GM18907 (cell line): ENCODE measurements around the gene SULT1A2.
A peak's percentile ranks its signal among the peaks of the same experiment; 100 is the strongest.
"Not testable (repeated sequence)": the region's sequence is repeated elsewhere in the genome, so short reads cannot be mapped to it uniquely, and the experiment has no call there.

Source experiments
- ATAC-seq: cut with Tn5 transposase; IDR thresholded peaks from one replicate; pipeline ENCODE4 v1.9.1; 2021; ENCODE audit warnings: mild to moderate bottlenecking, moderate library complexity; ENCODE audit not compliant: unreplicated experiment

SULT1A2 gene

DNA sequence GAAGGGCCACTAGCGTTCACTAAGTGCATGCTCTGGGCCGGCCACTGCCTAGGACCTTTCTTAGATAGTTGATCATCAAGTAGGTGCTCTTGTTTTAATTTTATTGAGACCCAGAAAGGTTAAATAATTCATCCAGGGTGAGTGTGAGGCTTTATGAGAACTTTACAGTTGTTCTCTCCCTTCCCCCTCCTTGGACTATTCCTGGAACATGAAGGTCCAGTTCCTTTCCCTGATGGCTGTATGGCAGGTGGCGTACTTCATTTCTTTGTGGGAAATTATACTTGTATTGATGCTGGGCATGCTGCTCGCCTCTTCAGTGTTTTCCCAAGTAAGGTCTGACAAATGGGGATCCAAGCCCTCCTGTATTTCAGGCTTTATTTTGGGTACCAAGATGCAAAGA lies 34.7 kb downstream of the SULT1A2 start:
- no peak for ATAC-seq

DNA sequence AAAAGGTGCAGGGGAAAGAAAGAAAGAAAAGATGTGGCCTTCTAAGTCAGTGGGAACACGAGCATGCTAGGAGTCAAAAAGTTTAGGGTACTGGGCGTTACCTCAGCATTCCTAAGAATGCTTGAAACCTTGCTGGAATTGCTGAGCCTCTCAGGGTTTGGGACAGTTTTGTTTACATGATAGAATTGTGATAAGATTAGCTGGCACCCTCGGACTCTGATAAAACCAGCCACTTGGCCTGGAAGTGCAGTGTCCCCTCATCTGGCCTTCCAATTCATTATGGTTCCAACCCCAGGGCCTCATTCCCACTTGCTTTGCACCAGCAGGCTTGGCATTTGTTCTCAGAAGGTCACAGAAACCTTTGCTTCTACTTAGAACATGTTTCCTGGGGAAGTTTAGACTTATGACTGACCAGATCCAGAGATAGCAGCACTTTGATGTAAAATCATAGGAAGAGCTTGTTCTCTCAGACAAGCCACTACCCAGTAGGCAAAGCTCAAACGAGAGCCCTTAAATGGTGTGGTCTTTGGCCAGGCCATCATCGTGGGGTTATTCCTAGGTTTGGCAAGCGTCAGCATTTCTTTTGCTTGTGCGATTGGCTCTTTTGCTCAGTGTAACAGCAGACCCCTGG lies 35.2 kb downstream of the SULT1A2 start:
- no peak for ATAC-seq

DNA sequence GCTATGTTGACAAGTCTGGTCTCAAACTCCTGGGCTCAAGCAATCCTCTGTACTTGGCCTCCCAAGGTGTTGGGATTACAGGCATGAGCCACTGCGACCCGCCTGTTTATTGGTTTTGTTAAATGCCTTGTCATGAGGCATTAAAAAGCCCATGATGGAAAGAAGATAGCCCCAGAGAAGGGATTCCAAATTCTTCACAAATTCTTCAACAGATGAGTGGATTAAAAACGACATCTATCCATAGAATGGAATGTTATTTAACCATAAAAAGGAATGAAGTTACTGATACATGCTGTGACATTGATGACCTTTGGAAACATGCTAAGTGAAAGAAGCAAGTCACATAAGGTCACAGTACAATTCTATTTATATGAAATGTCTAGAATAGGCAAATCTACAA lies 38.4 kb downstream of the SULT1A2 start:
- ATAC-seq = no peak

DNA sequence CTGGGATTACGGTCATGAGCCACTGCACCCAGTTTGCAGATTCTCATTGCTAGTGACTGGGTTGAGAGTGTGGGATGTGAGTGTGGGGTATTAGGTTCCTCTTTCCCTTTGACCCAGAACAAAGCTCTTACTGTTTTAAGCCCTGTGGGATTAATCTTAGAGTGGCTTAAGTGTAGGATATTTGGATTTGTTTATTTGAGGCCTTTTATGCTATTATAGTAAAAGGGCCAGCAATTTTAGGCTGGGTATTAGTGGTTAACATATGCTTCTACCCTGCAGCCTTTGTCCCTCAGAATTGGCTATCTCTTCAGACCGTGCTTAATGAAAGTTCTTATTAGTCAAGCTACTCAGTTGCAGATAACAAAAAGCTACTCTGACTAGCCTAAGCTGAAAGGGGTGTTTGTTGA lies 39.9 kb downstream of the SULT1A2 start:
- no peak for ATAC-seq

DNA sequence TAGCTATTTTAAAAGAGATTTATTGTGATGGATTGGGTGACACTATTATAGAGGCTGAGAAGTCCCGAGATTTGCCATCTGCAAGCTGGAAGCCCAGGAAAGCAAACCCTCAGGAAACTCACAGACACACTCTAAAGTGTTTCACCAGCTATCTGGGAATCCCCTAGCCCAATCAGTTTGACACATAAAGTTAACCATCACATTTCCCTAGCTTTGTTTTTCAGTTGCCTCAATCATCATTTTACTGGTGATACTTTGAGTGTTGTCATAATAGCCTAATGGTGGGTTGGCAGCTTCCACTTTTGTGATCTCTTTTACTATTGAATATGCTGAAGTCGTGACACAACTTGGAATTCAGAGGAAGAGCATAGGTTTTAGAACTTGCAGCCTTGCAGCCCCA lies 41.3 kb downstream of the SULT1A2 start:
- no peak for ATAC-seq

DNA sequence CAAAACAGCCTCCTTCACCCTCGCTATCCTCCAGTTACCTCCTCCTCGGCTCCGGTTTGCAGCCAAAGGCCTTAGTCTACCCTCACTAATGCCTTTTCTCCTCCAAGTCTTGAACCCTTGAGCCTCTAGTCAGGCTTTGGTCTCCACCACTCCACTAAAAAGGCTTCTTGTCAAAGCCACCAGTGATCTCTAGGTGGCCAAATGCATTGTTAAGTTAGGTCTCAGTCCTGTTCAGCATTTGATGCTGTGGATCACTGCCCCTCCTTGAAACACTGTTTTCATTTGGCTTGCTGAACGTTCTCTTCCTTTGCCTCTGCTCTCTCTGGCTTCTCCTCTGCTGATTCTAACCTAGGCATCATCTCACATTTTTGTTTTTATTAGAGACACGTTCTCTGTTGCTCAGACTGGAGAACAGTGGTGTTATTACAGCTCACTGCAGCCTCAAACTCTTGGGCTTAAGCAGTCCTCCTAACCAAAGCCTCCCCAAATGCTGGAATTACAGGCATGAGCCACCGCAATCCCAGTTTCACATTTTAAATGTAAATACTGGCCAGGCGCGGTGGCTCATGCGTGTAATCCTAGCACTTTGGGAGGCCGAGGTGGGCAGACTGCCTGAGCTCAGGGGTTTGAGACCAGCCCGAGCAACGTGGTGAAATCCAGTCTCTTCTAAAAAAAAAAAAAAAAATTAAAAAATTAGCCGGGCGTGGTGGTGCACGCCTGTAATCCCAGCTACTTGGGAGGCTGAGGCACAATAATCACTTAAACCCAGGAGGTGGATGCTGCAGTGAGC lies 42.0 kb downstream of the SULT1A2 start:
- ATAC-seq = peak; percentile 8

DNA sequence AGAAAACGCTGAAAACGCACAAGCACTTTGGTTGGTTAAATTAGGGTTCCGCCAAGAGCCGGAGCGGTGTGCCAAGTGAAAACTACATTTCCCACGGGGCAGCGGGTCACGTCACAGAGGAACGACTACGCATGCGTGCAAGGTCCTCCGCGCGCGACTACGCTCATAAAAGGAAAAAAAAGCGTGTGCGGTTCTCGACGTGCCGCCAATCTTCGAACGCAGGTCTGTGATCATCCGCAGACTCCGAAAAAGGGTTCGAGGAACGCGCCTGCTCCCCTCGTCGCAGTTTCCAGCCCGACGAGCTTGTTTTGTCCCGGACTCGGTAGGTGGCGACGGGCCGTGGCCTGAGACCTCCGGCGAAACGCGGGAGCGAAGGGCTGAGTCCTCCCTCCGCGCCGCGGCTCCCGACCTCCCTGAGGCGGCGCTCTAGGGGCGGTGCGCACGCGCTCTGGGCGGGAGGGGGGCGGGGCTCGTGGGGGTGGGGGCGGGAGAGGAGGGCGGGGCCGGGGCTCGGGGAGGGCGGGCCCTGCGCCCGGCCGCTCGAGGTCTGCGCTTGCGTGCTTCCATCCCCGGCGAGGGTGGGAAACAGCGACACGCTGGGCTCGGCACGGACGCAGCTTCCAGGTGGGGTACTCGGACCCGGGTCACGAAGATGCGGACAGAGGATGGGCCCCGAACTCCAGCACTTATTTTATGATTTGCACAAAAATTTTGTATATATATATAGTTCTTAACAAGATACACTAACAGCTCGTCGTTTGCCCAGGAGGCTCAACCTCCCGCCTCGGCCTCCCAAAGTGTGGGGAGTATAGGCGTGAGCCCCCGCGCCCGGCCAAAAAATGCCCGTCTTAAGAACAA lies 42.8 kb downstream of the SULT1A2 start, which contains the start of gene SGF29:
SGF29 (plus strand) TSS at position 145 of the 858 bp plus-strand sequence. CDS start 27,150 bp downstream, outside the sequence.
- ATAC-seq = peak; percentile 71

DNA sequence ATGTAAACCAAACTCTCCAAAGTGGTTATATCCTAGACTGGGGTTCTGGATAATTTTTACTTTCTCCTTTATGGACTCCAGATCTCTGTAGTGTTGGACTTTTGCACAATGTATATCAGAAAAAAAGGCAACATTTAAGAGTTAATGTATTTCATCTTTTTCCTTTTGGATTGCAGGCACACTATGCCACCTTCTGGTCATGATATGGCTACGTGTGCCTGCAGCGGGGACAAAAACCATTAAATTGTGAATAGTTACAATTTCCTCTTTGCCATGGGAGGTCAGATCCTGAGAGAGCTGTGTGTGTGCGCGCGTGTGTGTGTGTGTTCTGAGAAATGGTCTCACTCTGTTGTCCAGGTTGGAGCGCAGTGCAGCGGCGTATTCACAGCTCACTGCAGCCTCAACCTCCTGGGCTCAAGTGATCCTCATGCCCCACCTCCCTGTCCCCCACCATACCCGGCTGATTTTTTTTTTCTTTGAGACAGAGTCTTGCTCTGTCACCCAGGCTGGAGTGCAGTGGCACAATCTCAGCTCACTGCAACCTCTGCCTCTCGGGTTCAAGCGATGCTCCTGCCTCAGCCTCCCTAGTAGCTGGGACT lies 47.5 kb downstream of the SULT1A2 start:
- no peak for ATAC-seq

DNA sequence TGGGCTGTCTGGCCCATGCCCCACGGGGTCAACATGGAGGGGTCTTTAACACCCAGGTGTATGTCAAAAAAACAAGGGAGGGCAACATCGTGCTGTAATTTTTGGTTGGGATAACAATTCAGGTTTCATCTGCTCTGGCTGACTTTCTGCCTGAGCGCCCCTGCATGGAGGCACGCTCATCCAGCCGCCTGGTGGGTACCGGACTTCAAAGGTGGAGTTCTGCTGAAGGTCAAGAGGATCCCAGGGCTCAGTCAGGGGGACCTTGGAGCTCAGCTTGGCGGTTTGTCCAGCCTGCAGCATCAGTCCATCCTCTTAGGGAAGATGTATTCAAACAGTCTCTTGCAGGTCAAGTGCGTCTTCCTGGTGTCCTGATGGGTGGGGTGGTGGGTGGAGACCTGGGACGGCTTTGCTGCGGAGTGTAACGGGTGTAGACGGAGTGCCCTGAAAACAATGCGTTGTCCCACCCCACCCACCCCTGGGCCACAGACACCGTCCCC lies 48.5 kb downstream of the SULT1A2 start:
- no peak for ATAC-seq

DNA sequence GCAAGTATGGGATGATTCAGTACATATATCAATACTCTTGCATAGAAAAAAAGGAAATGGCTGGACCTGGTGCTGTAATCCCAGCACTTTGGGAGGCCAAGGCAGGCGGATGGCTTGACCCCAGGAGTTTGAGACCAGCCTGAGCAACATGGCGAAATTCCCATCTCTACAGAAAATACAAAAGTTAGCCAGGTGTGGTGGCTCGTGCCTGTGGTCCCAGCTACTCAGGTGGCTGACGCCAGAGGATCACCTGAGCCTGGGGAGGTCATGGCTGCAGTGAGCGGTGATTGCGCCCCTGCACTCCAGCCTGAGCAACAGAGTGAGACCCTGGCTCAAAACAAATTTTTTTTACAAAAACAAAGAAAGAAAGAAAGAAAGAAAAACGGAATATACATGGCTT lies 50.2 kb downstream of the SULT1A2 start:
- no peak for ATAC-seq

DNA sequence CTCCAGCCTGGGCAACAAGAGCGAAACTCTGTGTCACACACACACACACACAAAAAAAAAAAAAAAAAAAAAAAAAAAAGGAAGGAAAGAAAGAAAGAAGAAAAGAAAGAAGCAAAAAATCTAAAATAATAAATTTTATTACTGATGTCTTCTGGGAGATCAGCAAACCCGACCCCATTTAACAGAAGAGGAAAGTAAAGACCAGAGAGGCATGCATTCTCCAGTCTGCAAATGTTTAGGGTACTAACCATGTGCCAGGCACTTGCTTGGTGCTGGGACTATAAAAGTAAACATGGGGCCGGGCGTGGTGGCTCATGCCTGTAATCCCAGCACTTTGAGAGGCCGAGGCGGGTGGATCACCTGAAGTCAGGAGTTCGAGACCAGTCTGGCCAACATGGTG lies 50.9 kb downstream of the SULT1A2 start:
- not testable (repeated sequence) for ATAC-seq

DNA sequence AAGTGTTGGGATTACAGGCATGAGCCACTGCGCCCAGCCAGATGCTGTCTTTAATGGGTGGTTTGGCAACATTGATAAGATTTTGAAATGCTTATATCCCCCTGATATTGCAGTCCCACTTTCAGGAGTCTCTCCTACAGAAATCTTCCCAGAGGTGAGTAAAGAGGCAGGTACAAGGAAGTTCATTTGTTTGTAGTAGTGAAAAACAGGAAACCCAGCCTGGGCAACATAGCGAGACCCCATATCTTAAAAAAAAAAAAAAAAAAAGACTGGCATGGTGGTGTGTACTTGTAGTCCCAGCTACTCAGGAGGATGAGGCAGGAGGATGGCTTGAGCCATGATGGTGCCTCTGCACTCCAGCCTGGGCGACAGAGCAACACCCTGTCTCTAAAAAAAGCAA lies 51.9 kb downstream of the SULT1A2 start:
- no peak for ATAC-seq

DNA sequence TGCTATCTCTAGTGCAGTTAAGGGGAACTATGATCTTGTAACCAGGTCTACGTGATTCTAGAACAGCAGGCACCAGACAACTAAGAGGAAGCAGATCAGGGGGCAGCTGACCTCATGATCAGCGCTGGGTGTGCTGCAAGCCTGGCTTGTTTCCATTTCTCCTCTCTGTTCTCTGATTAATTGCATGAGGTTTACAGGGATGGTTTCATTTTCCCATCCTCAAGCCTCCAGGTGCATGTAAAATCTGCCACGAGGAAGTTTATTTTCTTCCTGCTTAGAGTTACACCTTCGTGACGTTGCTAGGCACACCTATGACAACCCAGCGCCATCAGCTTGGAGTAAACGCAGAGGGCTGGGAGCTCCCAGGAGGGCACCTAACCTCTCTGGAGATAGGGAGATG lies 53.8 kb downstream of the SULT1A2 start:
- no peak for ATAC-seq

DNA sequence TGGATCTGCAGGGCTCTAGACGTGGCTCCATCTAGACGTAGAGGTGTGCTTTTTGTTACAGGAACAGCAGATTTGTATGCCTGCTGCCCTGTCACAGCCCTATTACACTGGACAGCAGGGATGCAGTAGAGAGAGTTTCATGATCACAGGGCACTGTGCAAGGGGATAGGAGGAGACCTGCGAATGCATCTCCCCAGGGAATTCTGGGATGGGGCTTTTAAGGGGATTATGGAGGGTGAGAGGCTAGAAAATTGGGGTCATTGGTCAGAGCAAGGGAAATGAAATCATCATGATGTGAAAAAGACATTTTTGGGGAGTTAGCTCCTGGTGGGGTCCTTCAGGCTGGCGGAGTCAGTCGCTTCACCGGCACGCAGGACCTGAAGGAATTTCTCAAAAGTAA lies 54.2 kb downstream of the SULT1A2 start:
- no peak for ATAC-seq
